HK-2 (cell line): Measurements from ENCODE around the gene DCAF12L1.
A peak's percentile ranks its signal among the peaks of the same experiment; 100 is the strongest.

Experiments
- DNase-seq: peaks from one replicate; pipeline ENCODE4 v3.0.0-alpha.2; 2018; ENCODE audit not compliant: unreplicated experiment

DCAF12L1 gene

DNA sequence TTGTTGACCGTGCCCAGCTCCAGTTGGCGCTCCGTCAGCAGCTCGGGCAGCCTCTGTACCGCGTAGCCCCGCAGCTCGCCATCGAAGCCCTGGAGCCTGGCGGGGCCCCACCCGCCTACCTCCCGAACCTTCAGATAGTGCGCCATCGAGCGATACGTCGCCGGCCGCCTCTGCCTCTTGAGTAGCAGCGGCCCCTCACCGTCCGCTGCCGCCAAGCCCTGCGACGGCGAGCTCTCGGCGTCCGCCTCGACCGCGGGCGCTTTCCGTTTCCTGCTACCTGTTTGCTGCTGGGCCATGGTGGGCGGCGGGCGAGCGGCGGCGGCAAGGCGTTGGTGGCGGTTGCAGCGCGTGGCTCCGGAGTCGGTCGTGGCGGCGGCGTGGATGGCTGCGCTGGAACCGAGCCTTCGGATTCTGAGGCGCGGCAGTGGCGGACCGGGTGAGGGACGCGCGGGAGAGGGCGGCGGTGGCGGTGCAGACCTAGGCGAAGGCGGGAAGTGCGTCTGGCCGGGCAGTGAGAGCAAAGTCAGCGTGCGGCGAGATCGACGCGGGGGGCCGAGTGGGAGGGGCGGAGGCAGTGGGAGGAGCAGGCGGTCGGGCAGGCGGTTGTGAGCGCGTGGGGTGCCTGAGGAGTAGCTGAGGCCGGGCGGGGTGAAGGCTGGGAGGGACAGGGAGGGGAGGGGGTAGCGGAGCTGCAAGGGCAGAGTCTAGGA is at the start of gene DCAF12L1:
TSS of gene DCAF12L1 (minus strand) at position 502 of the 710 bp plus-strand sequence. CDS start at position 296, 206 bp downstream.
- peak; percentile 81 for DNase-seq

GRCh38 chrX:126580877-126581276 is 28.3 kb upstream of the DCAF12L1 start:
- DNase-seq = no peak

- no peak for DNase-seq
Measured at GRCh38 chrX:126575911-126576310, 23.3 kb upstream of the DCAF12L1 start.

DNA sequence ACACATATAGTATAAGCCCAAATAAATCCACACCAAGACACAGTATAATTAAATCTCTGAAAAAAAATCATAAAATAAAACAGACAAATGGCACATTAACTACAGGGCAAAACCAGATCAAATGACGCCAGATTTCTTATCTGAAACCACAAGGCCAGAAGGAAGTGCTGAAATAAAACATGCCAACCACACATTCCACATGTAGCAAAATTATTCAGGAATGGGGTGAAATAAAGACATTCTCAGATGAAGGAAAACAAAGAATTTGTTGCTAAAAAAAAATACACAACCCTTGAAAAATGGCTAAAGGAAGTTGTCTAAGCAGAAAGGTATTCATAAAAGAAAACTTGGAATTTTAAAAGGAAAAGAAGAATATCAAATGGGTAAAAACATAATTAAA is 4.5 kb upstream of the DCAF12L1 start:
- no peak for DNase-seq

GRCh38 chrX:126551725-126552312 is 795 bp downstream of the DCAF12L1 start:
- no peak for DNase-seq

- DNase-seq = peak; percentile 78
Measured at GRCh38 chrX:126551306-126551705, 1.3 kb downstream of the DCAF12L1 start.

- DNase-seq = no peak
Measured at GRCh38 chrX:126550816-126551215, 1.8 kb downstream of the DCAF12L1 start.

DNA sequence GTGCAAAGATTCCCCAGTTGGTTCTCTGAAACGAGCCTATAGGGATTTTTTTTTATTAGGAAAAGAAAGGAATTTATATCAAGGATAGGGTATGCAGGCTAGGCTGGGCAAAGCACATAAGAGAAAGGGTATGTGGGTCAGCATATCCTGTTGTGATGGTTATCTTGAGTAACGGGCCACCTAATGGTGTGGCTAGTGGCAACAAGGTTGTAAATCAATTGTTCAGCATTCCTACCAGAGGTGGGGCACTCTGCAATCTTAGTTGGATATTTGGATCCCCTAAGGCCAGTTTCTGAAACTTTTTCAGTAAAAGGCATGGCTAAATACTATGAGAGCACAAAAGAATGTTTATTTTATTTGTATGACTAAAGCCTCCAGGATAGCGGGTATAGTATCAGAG is 42.7 kb downstream of the DCAF12L1 start:
- DNase-seq = no peak
